ENCODE measurements around the gene SNX11. TPM values are rescaled to one million over a fixed set of nuclear protein-coding genes. Genes with fewer than 3 reads are reported as not detected.

The SNX11 gene
- total and polyA plus RNA-seq, 2 of the 8 experiments (the other 6 are each of a cell fraction or from before 2014, with no cell fraction given), result 21.1 to 21.4 TPM

DNA sequence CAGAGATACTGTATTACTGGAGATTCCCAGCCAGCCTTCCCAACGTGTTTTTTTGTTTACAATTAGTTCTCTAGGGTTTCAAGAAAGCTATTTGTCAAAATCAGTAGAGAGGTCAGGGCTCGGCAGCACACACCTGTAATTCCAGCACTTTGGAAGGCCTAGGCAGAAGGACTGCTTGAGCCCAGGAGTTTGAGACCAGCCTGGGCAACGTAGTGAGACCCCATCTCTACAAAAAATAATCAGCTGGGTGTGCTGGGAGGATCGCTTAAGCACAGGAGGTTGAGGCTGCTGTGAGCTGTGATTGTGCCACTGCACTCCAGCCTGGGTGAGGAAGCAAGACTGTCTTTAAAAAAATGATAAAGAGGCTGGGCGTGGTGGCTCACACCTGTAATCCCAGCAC, 25.7 kb upstream of the SNX11 start:
- TF ChIP-seq CBX8 (IDR thresholded peaks at IDR 0.05; ENCODE audit: borderline replicate concordance, low read depth, low read length) (no peak), EGR1 (IDR thresholded peaks at IDR 0.05; ENCODE audit: borderline replicate concordance, low read depth, low read length) (no peak), PHF8 (conservative IDR thresholded peaks at IDR 0.05; ENCODE audit: low read depth, low read length) (no peak), CBX5 (IDR thresholded peaks at IDR 0.05; ENCODE audit: low read depth, low read length) (no peak), CHD1 (IDR thresholded peaks at IDR 0.05; ENCODE audit: low read depth, low read length) (no peak)
- Histone ChIP-seq H2BK5ac (ENCODE audit: low read depth, low read length) (no peak overlapping the region), H4K20me1 (replicated peaks in 1 of 2; ENCODE audit: control insufficient read depth in 1 of 2, insufficient read depth in 2 of 2, low read length in 2 of 2) (peaks cover 4 to 12% of the 10 kb centered on the region in 2 experiments), H3K9me3 (ENCODE audit: insufficient read depth in 2 of 2, low read depth in 1 of 2, low read length in 1 of 2) (no peaks in the 10 kb centered on the region), H3K4me2 (ENCODE audit: insufficient read depth in 1 of 2, low read depth in 2 of 2, low read length in 2 of 2) (no peak overlapping the region), H3K4me3 (ENCODE audit: extremely low read depth in 1 of 4, insufficient read depth in 2 of 4, low read depth in 3 of 4, low read length in 4 of 4) (no peak overlapping the region), H3K27ac (ENCODE audit: low read depth, low read length) (no peak overlapping the region), H3K27me3 (replicated peaks in 1 of 4; ENCODE audit: control insufficient read depth in 3 of 4, extremely low read depth in 1 of 4, insufficient read depth in 3 of 4, low read length in 3 of 4) (no peaks in the 10 kb centered on the region), H4K91ac (replicated peaks; ENCODE audit: insufficient read length, low read length) (no peak overlapping the region), H3K79me2 (ENCODE audit: control insufficient read depth in 1 of 2, insufficient read depth in 2 of 2, low read length in 2 of 2) (peaks cover 4 to 72% of the 10 kb centered on the region in 2 experiments; a peak in 3 of 4 replicates), H3K4me1 (replicated peaks in 1 of 4; ENCODE audit: control insufficient read depth in 3 of 4, insufficient read depth in 4 of 4, low read length in 3 of 4) (no peaks in the 10 kb centered on the region), H3K56ac (replicated peaks; ENCODE audit: insufficient read length, low read depth, low read length) (no peak overlapping the region), H2BK12ac (ENCODE audit: low read depth, low read length) (no peak overlapping the region), H3K18ac (ENCODE audit: extremely low read depth, low read length) (no peak overlapping the region), H3K23ac (ENCODE audit: insufficient read length) (no peak overlapping the region), H2BK20ac (ENCODE audit: low read length) (no peak overlapping the region), H4K8ac (ENCODE audit: extremely low read depth, insufficient read depth, low read length) (no peak overlapping the region), H2AK5ac (ENCODE audit: low read depth, low read length) (no peak overlapping the region), H3K9ac (replicated peaks in 1 of 4; ENCODE audit: extremely low read depth in 1 of 4, low read depth in 3 of 4, low read length in 3 of 4) (peak overlapping the region in 1 of 4 experiments; percentile 9; a peak in 1 of 7 replicates), H3K79me1 (ENCODE audit: low read depth, low read length) (0 out of 2 replicates have a peak, but pooled peaks cover 3% of the 10 kb centered on the region), H2BK15ac (ENCODE audit: low read length) (no peak overlapping the region), H3K14ac (ENCODE audit: insufficient read length) (no peak overlapping the region), H3K36me3 (ENCODE audit: control insufficient read depth in 2 of 4, insufficient read depth in 4 of 4, low read length in 3 of 4) (peaks cover 0 to under 1% (median under 1%) of the 10 kb centered on the region in 4 experiments; a peak in 1 of 8 replicates), H4K5ac (ENCODE audit: insufficient read length, low read depth, low read length) (no peak overlapping the region), H3K4ac (replicated peaks; ENCODE audit: insufficient read length, low read depth, low read length) (no peak overlapping the region), H3K23me2 (ENCODE audit: low read depth, low read length) (no peaks in the 10 kb centered on the region), H2AFZ (ENCODE audit: low read length) (no peak overlapping the region), H2BK120ac (replicated peaks; ENCODE audit: low read depth, low read length) (no peak overlapping the region)
- no peak for FAIRE-seq
- ChIA-PET POLR2A (ENCODE audit: partially characterized antibody) (interaction anchor here (1.3 to 41.8 kb wide), 6 partner anchors 9 to 44 kb away, joined by 3 to 1227 read pairs (median 8); partner anchors contain the start of genes CBX1, COPZ2, NFE2L1 and SNX11), CTCF (ENCODE audit: partially characterized antibody) (interaction anchor here (0.6 to 14.0 kb wide), 16 partner anchors 8 to 295 kb away, joined by 3 to 203 read pairs (median 23); partner anchors contain the start of genes CBX1 and SNX11)
- 88% methylated on average over 5 of the region's 5 CpGs; no CpG with 5 or more reads in 1 of the 2 experiments for WGBS, 2 experiments (ENCODE audit: extremely low coverage in 1 of 2, insufficient coverage in 1 of 2, insufficient read length in 1 of 2, insufficient replicate concordance in 2 of 2, low coverage in 1 of 2, low lambda C conversion rate in 2 of 2, missing lambda C conversion rate in 1 of 2)
- no peak for DNase-seq (ENCODE audit: low read depth in 1 of 2, low spot score in 2 of 2)
